GM18873 (cell line): ENCODE results near the gene CCDC138.

Source experiments
- ATAC-seq: cut with Tn5 transposase; IDR thresholded peaks from one replicate; pipeline ENCODE4 v1.9.1; 2021; ENCODE audit warnings: mild to moderate bottlenecking, moderate library complexity, moderate number of reproducible peaks; ENCODE audit not compliant: unreplicated experiment, low FRiP score

Gene CCDC138

GRCh38 chr2:108884619-108885018 lies 98.0 kb downstream of the CCDC138 start:
- no peak for ATAC-seq

- no peak for ATAC-seq
Observed at GRCh38 chr2:108889907-108890306, 103.3 kb downstream of the CCDC138 start.

GRCh38 chr2:108893277-108893676 lies 106.7 kb downstream of the CCDC138 start:
- no peak for ATAC-seq

- ATAC-seq = no peak
Observed at GRCh38 chr2:108894766-108895165, 108.2 kb downstream of the CCDC138 start.

- ATAC-seq = no peak
Observed at GRCh38 chr2:108895188-108895587, 108.6 kb downstream of the CCDC138 start.

- ATAC-seq = no peak
Observed at GRCh38 chr2:108896741-108897140, 110.2 kb downstream of the CCDC138 start.

GRCh38 chr2:108898315-108899082 lies 111.9 kb downstream of the CCDC138 start:
- ATAC-seq = no peak

GRCh38 chr2:108904680-108905079 lies 118.1 kb downstream of the CCDC138 start:
- ATAC-seq = no peak

- no peak for ATAC-seq
Observed at GRCh38 chr2:108905176-108905575, 118.6 kb downstream of the CCDC138 start.

GRCh38 chr2:108905906-108906305 lies 119.3 kb downstream of the CCDC138 start:
- ATAC-seq = no peak

GRCh38 chr2:108906403-108907077 lies 120.0 kb downstream of the CCDC138 start:
- no peak for ATAC-seq

GRCh38 chr2:108907822-108908712 lies 121.5 kb downstream of the CCDC138 start:
- ATAC-seq = no peak

GRCh38 chr2:108908713-108909070 lies 122.1 kb downstream of the CCDC138 start:
- no peak for ATAC-seq

- no peak for ATAC-seq
Observed at GRCh38 chr2:108909275-108909823, 122.8 kb downstream of the CCDC138 start.

GRCh38 chr2:108910011-108910431 lies 123.5 kb downstream of the CCDC138 start:
- ATAC-seq = no peak

GRCh38 chr2:108910541-108911396 lies 124.2 kb downstream of the CCDC138 start:
- no peak for ATAC-seq

GRCh38 chr2:108911401-108911800 lies 124.8 kb downstream of the CCDC138 start:
- ATAC-seq = no peak

GRCh38 chr2:108911807-108912628 lies 125.4 kb downstream of the CCDC138 start:
- no peak for ATAC-seq

- ATAC-seq = no peak
Observed at GRCh38 chr2:108912629-108912902, 126.0 kb downstream of the CCDC138 start.
